Erythroblast (primary cell): Measurements from ENCODE around the gene TFAM.

Experiments used
- DNase-seq, 2 experiments: peaks; one replicate each; lab custom pipeline; 2025; lab: John Stamatoyannopoulos, UW
- GATA1 ChIP-seq: IDR thresholded peaks from 2 replicates; pipeline ENCODE4 v1.6.1; 2011; ENCODE audit warnings: low read depth, mild to moderate bottlenecking, control low read depth, low read length, moderate library complexity
- POLR2A ChIP-seq: IDR thresholded peaks from 2 replicates; pipeline ENCODE4 v1.6.1; 2011; ENCODE audit warnings: mild to moderate bottlenecking, low read length

TFAM gene

DNA sequence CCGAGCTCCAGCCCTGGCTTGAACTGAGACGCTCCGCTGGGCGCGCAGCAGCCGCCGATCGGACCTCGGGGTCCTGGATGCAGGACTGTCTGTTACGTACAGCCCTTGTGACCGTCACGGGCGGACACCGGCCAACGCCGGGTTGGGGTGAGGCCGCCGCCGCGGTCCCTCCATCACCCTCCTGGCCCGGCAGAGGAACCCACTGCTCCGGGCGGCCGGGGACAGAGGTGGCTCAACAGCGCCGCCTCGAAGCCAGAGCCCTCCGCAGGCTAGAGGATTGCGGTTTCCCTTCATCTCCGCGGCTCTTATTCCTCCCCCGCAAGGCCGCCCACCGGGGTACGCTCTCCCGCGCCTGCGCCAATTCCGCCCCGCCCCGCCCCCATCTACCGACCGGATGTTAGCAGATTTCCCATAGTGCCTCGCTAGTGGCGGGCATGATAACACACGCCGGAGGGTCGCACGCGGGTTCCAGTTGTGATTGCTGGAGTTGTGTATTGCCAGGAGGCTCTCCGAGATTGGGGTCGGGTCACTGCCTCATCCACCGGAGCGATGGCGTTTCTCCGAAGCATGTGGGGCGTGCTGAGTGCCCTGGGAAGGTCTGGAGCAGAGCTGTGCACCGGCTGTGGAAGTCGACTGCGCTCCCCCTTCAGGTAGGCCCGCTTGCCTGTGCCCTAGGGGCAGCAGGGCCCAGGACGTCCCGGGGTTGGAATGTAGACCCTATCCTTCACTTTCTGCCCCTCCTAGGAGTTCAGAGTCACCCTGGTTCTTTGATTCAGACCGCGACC lies at the start of gene TFAM:
TSS of gene TFAM (plus strand) at position 412 of the 785 bp plus-strand sequence. CDS start at position 550, 138 bp downstream.
- TF ChIP-seq POLR2A (peak; percentile 85), GATA1 (no peak)
- DNase-seq: peak; percentile 88 to 92

DNA sequence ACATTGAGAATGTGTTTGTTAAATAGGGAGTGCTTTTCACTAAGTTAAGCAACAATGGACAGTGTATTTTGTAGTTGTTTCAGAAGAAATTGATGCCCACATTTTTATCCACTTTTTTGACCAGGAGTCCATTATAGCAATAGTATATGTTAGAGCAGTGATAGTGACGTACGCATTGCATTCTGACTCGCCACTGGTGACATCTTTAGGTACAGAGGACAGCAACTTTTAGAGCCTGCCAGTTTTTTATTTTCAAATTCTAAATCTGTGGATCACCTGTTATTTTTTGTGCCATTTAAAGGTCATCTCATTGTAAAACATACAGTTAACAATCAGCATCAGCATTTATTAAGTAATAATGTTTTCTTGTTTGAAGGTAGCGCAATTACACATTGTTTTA lies 49.0 kb upstream of the TFAM start:
- TF ChIP-seq GATA1 (no peak), POLR2A (no peak)
- DNase-seq: no peak

- TF ChIP-seq GATA1 (no peak), POLR2A (no peak)
These were observed 43.8 kb upstream of the TFAM start for GRCh38 chr10:58341422-58341821.

GRCh38 chr10:58341947-58342346 lies 43.3 kb upstream of the TFAM start:
- no peak for DNase-seq
- TF ChIP-seq GATA1 (no peak), POLR2A (no peak)

More at GRCh38 chr10:58341422-58341821, 43.8 kb upstream of the TFAM start:
- no peak for DNase-seq

- TF ChIP-seq POLR2A: no peak
- TF ChIP-seq GATA1: no peak
- no peak for DNase-seq
These were observed 37.2 kb upstream of the TFAM start for GRCh38 chr10:58347967-58348366.

- TF ChIP-seq POLR2A (no peak), GATA1 (no peak)
- DNase-seq: no peak
These were observed 36.6 kb upstream of the TFAM start for GRCh38 chr10:58348571-58349033.

DNA sequence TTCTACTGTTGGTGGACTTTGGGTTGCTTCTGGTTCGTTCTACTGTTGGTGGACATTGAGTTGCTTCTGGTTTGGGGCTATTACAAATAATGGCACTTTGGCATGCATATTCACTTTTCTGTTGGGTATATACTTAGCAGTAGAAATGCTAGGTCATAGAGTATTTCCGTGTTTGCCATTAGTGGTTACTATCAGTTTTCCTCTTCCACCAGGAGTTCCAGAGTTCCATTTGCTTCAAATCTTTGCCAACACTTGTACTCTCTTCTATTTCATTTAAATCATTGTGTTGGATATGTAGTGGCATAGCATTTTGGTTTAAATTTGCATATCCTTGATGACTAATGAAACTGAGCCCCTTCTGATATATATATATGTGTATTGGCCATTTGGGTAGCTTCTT lies 35.2 kb upstream of the TFAM start:
- no peak for DNase-seq
- TF ChIP-seq GATA1 (no peak), POLR2A (no peak)

- TF ChIP-seq POLR2A (no peak), GATA1 (no peak)
- peak in 1 of 2 experiments; percentile 18 for DNase-seq
These were observed 34.4 kb upstream of the TFAM start for GRCh38 chr10:58350619-58351323.

DNA sequence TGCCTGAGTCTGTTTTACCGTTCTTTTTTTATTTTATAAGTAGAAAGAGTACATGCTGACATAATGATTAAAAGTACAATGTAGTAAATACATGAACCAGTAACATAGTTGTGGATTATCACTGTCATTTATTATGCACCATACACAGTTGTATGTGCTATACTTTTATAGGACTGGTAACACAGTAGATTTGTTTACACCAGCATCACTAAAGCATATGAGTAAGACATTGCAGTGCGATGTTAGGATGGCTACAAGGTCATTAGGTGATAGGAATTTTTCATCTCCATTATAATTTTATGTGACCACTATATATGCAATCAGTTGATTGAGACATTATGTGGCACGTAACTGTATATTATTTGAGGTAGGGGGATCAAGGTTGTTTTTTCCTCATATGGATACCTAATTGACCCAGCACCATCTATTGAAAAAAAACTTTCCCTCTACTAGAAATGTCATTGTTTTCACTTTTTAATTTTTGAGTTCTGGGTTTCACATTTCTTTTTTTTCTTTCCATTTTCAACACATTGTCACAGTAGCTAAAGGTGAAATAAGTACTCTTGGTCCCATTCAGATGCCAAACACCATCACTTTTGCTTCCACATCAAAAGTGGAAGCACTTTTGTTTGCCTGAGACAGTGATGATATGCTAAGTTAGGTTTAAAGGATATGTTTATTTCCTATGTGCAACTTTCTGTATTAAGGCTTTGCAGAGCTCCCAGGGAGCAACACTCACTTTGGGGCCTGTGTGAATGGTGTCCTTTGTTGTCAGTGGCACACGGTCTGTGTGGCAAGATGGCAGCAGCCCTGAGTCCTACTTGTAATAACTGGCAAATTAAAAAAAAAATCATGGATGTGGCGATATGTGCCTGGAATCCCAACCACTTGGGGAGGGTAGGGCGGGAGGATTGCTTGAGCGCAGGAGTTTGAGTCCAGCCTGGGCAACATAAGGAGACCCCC lies 33.3 kb upstream of the TFAM start:
- TF ChIP-seq GATA1 (no peak), POLR2A (no peak)
- DNase-seq: no peak

DNA sequence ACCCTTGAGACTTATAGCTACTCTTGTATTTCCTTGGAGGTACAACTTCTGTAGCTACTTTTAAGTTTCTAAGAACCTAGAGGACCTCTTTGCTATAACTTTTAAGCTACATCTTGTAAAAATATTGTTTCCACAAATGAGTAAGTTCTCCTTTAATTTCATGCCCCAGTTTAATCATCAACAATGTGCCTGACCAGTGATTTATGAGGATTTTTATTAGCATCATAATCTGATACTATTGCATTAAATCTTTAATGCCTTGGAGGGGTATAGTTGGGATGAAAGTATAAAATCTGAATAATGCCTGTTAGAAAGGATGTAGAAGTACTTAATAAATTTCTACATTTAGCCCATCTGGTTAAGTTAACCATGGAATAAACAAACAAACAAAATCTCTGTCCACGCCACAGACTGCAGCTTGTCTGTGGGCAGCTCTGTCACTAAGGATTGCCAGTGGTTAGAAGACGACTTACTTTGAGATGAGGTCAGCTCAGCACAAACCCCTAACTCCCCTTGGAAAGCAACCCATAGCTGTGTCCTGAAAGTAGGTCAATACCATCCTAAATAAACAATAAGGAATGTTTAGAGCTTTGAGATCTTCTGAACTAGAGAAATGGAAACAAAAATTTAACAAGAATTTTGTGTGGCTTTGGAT lies 32.1 kb upstream of the TFAM start:
- DNase-seq: no peak
- no peak for TF ChIP-seq POLR2A

DNA sequence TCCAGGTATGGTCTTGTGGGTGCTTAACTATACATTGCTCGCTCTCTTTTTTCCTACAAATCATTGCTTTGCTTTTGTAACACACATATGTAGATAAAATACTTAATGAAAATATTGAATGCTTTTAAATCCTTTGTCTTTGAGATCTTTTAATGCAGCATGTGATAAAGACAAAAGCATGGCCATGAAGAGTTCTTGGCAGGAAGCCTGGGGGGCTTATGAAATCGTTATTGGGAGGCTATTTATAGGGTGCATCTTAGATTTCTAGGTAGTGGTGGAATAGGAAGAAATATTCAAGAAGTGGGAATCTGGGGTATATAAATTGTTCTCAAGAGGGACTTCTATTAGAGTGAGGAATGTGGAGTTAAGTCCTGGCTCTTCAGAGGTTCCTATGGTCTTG lies 28.5 kb upstream of the TFAM start:
- no peak for DNase-seq
- TF ChIP-seq GATA1 (no peak), POLR2A (no peak)

- no peak for DNase-seq
- TF ChIP-seq GATA1 (no peak), POLR2A (no peak)
These were observed 26.8 kb upstream of the TFAM start for GRCh38 chr10:58358314-58358933.

- DNase-seq: no peak
- TF ChIP-seq POLR2A: no peak
- no peak for TF ChIP-seq GATA1
These were observed 26.3 kb upstream of the TFAM start for GRCh38 chr10:58358947-58359346.
